B cell (primary cell): ENCODE measurements around the gene CD34. TPM values are rescaled to one million over a fixed set of nuclear protein-coding genes. Genes with fewer than 3 reads are reported as not detected.

Experiments
- ATAC-seq: fragments of 200-7000 bp; cut with Tn5 transposase; one replicate; pipeline ENCODE4 v1.10.0; 2021; ENCODE audit warnings: low read depth, mild to moderate bottlenecking, moderate number of reproducible peaks, moderate library complexity
- CTCF ChIA-PET: fragments of 350-600 bp; sonication (Branson Sonifier 250); formaldehyde crosslinking; loops from one replicate; lab custom pipeline; 2021; ENCODE audit warnings: antibody characterized with exemption, inconsistent platforms; lab: Charles Lee
- POLR2A ChIA-PET: fragments of 350-600 bp; sonication (Branson Sonifier 250); formaldehyde crosslinking; loops from one replicate; lab custom pipeline; 2021; ENCODE audit warnings: antibody characterized with exemption; lab: Charles Lee
- DNase-seq: peaks from one replicate; pipeline ENCODE4 v3.0.0; 2013
- H2AFZ ChIP-seq: 2 replicates; pipeline ENCODE4 v1.6.1; 2012; ENCODE audit warnings: mild to moderate bottlenecking, low read depth, low read length; ENCODE audit not compliant: insufficient read depth, poor library complexity, severe bottlenecking
- H3K27ac ChIP-seq, 2 donors: 1 replicate in 1 of 2; 2 replicates in 1 of 2; pipeline ENCODE4 v1.5.1; 2012 to 2013; ENCODE audit warnings: low read length in 2 of 2, mild to moderate bottlenecking in 2 of 2, moderate library complexity in 1 of 2
- H3K27me3 ChIP-seq, 4 experiments: fragments of 200-600 bp in 1 of 4; sonication (generic) in 1 of 4; replicated peaks in 1 of 4; 1 replicate in 2 of 4; 2 replicates in 2 of 4; pipeline versions ENCODE4 v1.6.1 to v1.7.0; 2013 to 2016; ENCODE audit warnings: low read length in 3 of 4, mild to moderate bottlenecking in 2 of 4, mixed read lengths in 1 of 4, moderate library complexity in 1 of 4; ENCODE audit not compliant: insufficient read depth in 4 of 4, control insufficient read depth in 3 of 4; ENCODE audit errors: control extremely low read depth in 1 of 4
- H3K36me3 ChIP-seq, 2 experiments: replicated peaks in 1 of 2; 1 replicate in 1 of 2; 2 replicates in 1 of 2; pipeline versions ENCODE4 v1.6.1 to v1.7.1; 2013; ENCODE audit warnings: low read length in 1 of 2; ENCODE audit not compliant: insufficient read depth in 2 of 2, control insufficient read depth in 1 of 2; ENCODE audit errors: control extremely low read depth in 1 of 2, extremely low read depth in 1 of 2
- H3K4me1 ChIP-seq, 2 donors: fragments of 200-600 bp in 1 of 2; sonication (generic) in 1 of 2; 1 replicate in 1 of 2; 2 replicates in 1 of 2; pipeline versions ENCODE4 v1.5.1 to v1.6.1; 2013 to 2017; ENCODE audit warnings: low read length in 2 of 2; ENCODE audit not compliant: control insufficient read depth in 2 of 2, insufficient read depth in 2 of 2
- H3K4me2 ChIP-seq: replicated peaks from 2 replicates; pipeline ENCODE3; 2012; ENCODE audit warnings: mild to moderate bottlenecking, low read depth, low read length; ENCODE audit not compliant: poor library complexity, severe bottlenecking
- H3K4me3 ChIP-seq, 5 experiments: fragments of 200-600 bp in 1 of 5; sonication (generic) in 1 of 5; 1 replicate in 3 of 5; 2 replicates in 2 of 5; pipeline versions ENCODE4 v1.5.1 to v1.7.0; 2011 to 2016; ENCODE audit warnings: low read length in 4 of 5, mild to moderate bottlenecking in 4 of 5, low read depth in 2 of 5, control low read depth in 1 of 5, moderate library complexity in 1 of 5; ENCODE audit not compliant: insufficient read depth in 1 of 5; ENCODE audit errors: control extremely low read depth in 1 of 5, extremely low read depth in 1 of 5
- H3K79me2 ChIP-seq: fragments of 200-600 bp; sonication (generic); one replicate; pipeline ENCODE4 v1.6.0; 2016; ENCODE audit warnings: low read length; ENCODE audit not compliant: control insufficient read depth, insufficient read depth
- H3K9ac ChIP-seq: fragments of 200-600 bp; sonication (generic); 2 replicates; pipeline ENCODE4 v1.6.1; 2017; ENCODE audit warnings: mild to moderate bottlenecking, low read length, moderate library complexity
- H3K9me3 ChIP-seq, 3 donors: one replicate each; pipeline versions ENCODE4 v1.6.1 to v1.7.1; 2013; ENCODE audit warnings: low read length in 2 of 3; ENCODE audit not compliant: control insufficient read depth in 2 of 3, insufficient read depth in 1 of 3; ENCODE audit errors: control extremely low read depth in 1 of 3
- H4K20me1 ChIP-seq: 2 replicates; pipeline ENCODE4 v1.6.0; 2012; ENCODE audit warnings: mild to moderate bottlenecking, low read length; ENCODE audit not compliant: insufficient read depth, control insufficient read depth, poor library complexity, severe bottlenecking
- H3K27ac Mint-ChIP-seq: one replicate; pipeline ENCODE4 v1.8.0; 2021; ENCODE audit warnings: mixed read lengths
- H3K27me3 Mint-ChIP-seq: one replicate; pipeline ENCODE4 v1.8.0; 2021; ENCODE audit warnings: mixed read lengths
- H3K4me1 Mint-ChIP-seq: one replicate; pipeline ENCODE4 v1.8.0; 2021; ENCODE audit warnings: mixed read lengths
- H3K4me3 Mint-ChIP-seq: one replicate; pipeline ENCODE4 v1.8.0; 2021; ENCODE audit warnings: mixed read lengths
- H3K9me3 Mint-ChIP-seq: one replicate; pipeline ENCODE4 v1.8.0; 2022; ENCODE audit warnings: mixed read lengths; ENCODE audit not compliant: insufficient read depth
- CTCF ChIP-seq: fragments of 200-600 bp; IDR thresholded peaks from one replicate; pipeline ENCODE4 v1.8.0; 2022; ENCODE audit warnings: antibody characterized with exemption, mild to moderate bottlenecking
- EZH2 ChIP-seq: IDR thresholded peaks from 2 replicates; pipeline ENCODE4 v1.6.1; 2012; ENCODE audit warnings: borderline replicate concordance, low read depth, mild to moderate bottlenecking, moderate library complexity, low read length; ENCODE audit not compliant: insufficient read depth, poor library complexity, severe bottlenecking
- WGBS: methylation state at CpG from one replicate; pipeline ENCODE4 v1.1.5; 2013; ENCODE audit warnings: missing lambda C conversion rate; ENCODE audit not compliant: insufficient coverage; 5-methylcytosine and 5-hydroxymethylcytosine counted together
- intact Hi-C: fragments of 100-400 bp; cut with micrococcal nuclease; formaldehyde crosslinking; loops from one replicate; pipeline ENCODE4 v1.10.0; 2022
- polyA plus RNA-seq: library from polyadenylated mRNA; depleted of rRNA; stranded (reverse); fragments of >200 nt; gene quantifications from 2 replicates; pipeline ENCODE4 v1.2.3, GENCODE V29; 2012
- total RNA-seq, 2 donors: library from RNA; stranded (reverse); fragments of 120-200 nt in 1 of 2; gene quantifications; 1 replicate in 1 of 2; 2 replicates in 1 of 2; pipeline versions ENCODE4 v1.2.3 to v1.2.4, GENCODE V29; 2013 to 2022

The CD34 gene
- total and polyA plus RNA-seq, 2 donors (not counting 1 experiment from before 2014, with no cell fraction given), result not detected

- CTCF ChIA-PET, result no interaction called here
- Histone ChIP-seq H3K4me1 (peaks cover 5 to 8% of the 10 kb centered on the region in 2 donors), H3K9me3 (no peaks in the 10 kb centered on the region), H4K20me1 (no peaks in the 10 kb centered on the region), H3K4me2 (no peak overlapping the region), H3K36me3 (no peaks in the 10 kb centered on the region), H3K4me3 (no peak overlapping the region), H3K27ac (no peak overlapping the region), H3K9ac (no peak overlapping the region), H3K27me3 (peaks cover 0 to 16% (median 10%) of the 10 kb centered on the region in 4 experiments), H2AFZ (no peak overlapping the region), H3K79me2 (no peaks in the 10 kb centered on the region)
- Mint-ChIP-seq H3K9me3 (no peaks in the 10 kb centered on the region), H3K4me1 (peaks cover 6% of the 10 kb centered on the region), H3K27ac (no peak overlapping the region), H3K4me3 (no peak overlapping the region), H3K27me3 (peaks cover 34% of the 10 kb centered on the region)
- no peak for DNase-seq
- POLR2A ChIA-PET, result no interaction called here
- no peak for ATAC-seq
- WGBS, result 38% methylated on average over 3 of the region's 5 CpGs
- no peak for TF ChIP-seq EZH2
- TF ChIP-seq CTCF, result no peak
- intact Hi-C loops, result no loop called here
These were observed 12.2 kb upstream of the CD34 start for GRCh38 chr1:207923121-207923520.

- no peak for ATAC-seq
- Histone ChIP-seq H3K27me3 (peaks cover 0 to 18% (median 12%) of the 10 kb centered on the region in 4 experiments), H3K79me2 (no peaks in the 10 kb centered on the region), H3K9me3 (no peaks in the 10 kb centered on the region), H3K9ac (no peak overlapping the region), H2AFZ (no peak overlapping the region), H3K4me2 (no peak overlapping the region), H3K27ac (no peak overlapping the region), H3K4me1 (peaks cover 5 to 8% of the 10 kb centered on the region in 2 donors), H4K20me1 (no peaks in the 10 kb centered on the region), H3K4me3 (no peak overlapping the region), H3K36me3 (no peaks in the 10 kb centered on the region)
- POLR2A ChIA-PET, result no interaction called here
- Mint-ChIP-seq H3K27me3 (peaks cover 40% of the 10 kb centered on the region), H3K4me1 (peaks cover 6% of the 10 kb centered on the region), H3K9me3 (no peaks in the 10 kb centered on the region), H3K4me3 (no peak overlapping the region), H3K27ac (no peak overlapping the region)
- intact Hi-C loops, result no loop called here
- CTCF ChIA-PET, result no interaction called here
- DNase-seq, result no peak
- 82% methylated on average over 6 of the region's 8 CpGs for WGBS
- TF ChIP-seq CTCF (no peak), EZH2 (no peak)
These were observed 11.6 kb upstream of the CD34 start for GRCh38 chr1:207922554-207922953.
